Astrocyte (in vitro differentiated cells and primary cell): ENCODE data around the gene TMED8.

Experiments
- EZH2 ChIP-seq: IDR thresholded peaks from 2 replicates; pipeline ENCODE4 v1.6.1; 2012; ENCODE audit warnings: mild to moderate bottlenecking, low read length, inconsistent platforms; ENCODE audit not compliant: insufficient read depth
- TF ChIP-seq, protein P1 (sequence below): IDR thresholded peaks from 2 replicates; pipeline ENCODE4 v1.5.1; 2011; ENCODE audit warnings: low read depth, mild to moderate bottlenecking, inconsistent platforms, low read length, moderate library complexity; ENCODE audit not compliant: insufficient read depth

DNA sequence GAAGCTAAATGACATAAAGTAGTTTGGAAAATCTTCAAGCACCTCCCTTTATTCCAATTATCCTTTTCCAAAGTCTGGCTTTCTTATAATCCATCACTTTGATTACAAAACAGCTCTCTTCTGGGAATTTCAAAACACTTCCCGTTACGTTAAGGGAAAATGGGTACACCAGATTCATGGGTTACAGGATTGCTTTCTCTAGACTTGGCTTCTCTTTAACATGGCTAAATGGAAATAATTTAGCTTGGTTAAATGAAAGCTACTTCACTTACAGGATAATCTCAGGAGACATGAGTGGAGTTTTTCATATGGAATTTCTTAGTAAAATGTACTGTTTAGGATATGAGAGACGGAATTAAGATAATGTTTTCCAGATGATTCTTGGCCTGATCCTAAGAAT is 41.3 kb downstream of the TMED8 start:
- TF ChIP-seq, protein P1, sequence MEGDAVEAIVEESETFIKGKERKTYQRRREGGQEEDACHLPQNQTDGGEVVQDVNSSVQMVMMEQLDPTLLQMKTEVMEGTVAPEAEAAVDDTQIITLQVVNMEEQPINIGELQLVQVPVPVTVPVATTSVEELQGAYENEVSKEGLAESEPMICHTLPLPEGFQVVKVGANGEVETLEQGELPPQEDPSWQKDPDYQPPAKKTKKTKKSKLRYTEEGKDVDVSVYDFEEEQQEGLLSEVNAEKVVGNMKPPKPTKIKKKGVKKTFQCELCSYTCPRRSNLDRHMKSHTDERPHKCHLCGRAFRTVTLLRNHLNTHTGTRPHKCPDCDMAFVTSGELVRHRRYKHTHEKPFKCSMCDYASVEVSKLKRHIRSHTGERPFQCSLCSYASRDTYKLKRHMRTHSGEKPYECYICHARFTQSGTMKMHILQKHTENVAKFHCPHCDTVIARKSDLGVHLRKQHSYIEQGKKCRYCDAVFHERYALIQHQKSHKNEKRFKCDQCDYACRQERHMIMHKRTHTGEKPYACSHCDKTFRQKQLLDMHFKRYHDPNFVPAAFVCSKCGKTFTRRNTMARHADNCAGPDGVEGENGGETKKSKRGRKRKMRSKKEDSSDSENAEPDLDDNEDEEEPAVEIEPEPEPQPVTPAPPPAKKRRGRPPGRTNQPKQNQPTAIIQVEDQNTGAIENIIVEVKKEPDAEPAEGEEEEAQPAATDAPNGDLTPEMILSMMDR: no peak
- TF ChIP-seq EZH2: no peak
